GM13976 (cell line): ENCODE measurements around the gene NOL7.

ENCODE experiments used
- DNase-seq: peaks from one replicate; pipeline ENCODE4 v3.0.0; 2012; ENCODE audit warnings: low spot score
- in situ Hi-C: fragments of 300-500 bp; cut with MboI; formaldehyde crosslinking; loops from one replicate; pipeline ENCODE4 v1.12.0; 2022; ENCODE audit warnings: low sequenced_read_pairs, mixed read lengths, inconsistent platforms; ENCODE audit not compliant: unreplicated experiment
- TF ChIP-seq, protein P1 (sequence below): IDR thresholded peaks from 2 replicates; pipeline ENCODE4 v1.5.1; 2012; ENCODE audit warnings: borderline replicate concordance, mild to moderate bottlenecking; ENCODE audit not compliant: insufficient read depth; ENCODE audit errors: extremely low read depth, missing control alignments, control extremely low read depth

The NOL7 gene

DNA sequence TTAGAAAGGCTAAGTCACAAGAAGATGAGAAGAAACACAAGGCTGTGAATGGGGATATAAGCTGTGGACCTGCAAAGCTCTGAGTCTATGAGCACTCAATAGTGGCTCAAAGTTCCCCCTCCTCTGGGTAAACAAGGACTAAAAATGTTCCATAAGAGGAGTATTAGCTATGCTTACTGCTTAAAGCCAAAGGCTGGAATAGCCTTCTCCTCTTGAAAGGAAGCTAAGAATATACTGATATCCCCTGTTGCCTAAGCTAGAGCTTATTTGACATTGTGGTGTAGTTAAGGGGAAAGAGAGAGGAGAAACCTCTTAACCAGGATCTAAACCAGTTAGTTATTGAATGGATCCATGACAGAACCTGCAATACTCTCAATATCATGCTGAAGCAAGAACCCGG, 45.8 kb downstream of the NOL7 start:
- no peak for DNase-seq
- in situ Hi-C loops: no loop called here
- TF ChIP-seq, protein P1, sequence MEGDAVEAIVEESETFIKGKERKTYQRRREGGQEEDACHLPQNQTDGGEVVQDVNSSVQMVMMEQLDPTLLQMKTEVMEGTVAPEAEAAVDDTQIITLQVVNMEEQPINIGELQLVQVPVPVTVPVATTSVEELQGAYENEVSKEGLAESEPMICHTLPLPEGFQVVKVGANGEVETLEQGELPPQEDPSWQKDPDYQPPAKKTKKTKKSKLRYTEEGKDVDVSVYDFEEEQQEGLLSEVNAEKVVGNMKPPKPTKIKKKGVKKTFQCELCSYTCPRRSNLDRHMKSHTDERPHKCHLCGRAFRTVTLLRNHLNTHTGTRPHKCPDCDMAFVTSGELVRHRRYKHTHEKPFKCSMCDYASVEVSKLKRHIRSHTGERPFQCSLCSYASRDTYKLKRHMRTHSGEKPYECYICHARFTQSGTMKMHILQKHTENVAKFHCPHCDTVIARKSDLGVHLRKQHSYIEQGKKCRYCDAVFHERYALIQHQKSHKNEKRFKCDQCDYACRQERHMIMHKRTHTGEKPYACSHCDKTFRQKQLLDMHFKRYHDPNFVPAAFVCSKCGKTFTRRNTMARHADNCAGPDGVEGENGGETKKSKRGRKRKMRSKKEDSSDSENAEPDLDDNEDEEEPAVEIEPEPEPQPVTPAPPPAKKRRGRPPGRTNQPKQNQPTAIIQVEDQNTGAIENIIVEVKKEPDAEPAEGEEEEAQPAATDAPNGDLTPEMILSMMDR: no peak

DNA sequence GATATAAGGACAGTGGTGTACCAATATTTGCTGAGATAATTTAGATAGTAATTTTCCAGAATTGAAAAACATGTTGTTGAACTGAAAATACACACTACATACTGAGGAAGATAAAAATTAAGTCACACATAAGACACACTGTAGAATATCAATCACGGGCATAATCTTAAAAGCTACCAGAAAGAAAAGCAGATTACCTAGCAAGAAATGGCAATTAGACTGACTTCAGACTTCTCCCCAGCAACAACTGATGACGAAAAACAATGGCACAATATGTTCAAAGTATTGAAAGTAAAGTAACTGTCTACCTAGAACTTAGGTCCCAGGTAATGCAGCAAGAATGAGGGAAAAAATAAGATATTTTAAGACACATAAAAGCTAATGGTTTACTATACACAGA, 46.5 kb downstream of the NOL7 start:
- TF ChIP-seq, protein P1: no peak
- DNase-seq: no peak
- in situ Hi-C loops: no loop called here

DNA sequence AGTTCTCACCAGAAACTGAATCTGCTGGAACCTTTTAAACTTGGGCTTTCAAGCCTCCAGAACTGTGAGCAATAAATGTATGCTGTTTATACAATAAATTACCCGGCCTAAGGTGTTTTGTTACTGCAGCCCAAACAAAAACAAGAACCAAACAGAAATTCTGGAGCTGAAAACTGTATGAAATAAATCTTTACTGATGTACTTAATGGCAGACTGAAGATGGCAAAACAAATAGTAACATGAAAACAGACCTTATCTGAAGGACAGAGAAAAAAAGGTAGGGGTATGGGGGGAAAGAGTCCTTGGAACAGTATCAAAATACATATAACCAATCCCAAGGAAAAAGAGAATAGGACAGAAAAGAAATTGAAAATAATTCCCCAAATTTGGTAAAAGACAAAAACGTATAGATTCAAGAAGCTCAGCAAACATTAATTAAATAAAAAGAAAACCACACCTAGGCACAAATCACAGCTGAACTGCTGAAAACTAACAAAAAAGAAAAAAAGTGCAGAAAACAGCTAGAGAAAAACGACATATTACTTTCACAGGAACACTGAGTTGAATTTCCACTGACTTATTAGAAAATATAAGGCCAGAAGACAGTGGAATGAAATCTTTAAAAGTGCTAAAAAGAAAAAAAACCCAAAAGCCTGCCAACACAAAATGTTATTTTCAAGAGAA, 47.7 kb downstream of the NOL7 start:
- no peak for DNase-seq
- in situ Hi-C loops: no loop called here
- TF ChIP-seq, protein P1: no peak

DNA sequence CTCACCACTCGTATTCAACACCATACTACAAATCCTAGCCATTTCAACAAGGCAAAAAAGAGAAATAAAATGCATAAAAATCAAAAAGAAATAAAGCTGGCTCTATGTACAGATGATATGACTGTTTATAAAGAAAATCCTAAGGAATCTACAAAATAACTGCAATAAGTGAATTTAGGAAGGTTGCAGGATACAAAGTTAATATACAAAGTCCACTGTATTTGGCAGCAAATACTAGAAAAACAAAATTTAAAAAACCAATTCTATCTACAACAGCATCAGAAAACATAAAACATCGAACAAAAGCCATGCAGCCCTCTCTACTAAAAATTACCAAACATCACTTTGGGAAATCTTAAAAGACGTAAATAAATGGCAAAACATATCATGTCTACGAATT, 48.9 kb downstream of the NOL7 start:
- TF ChIP-seq, protein P1: no peak
- DNase-seq: no peak
- in situ Hi-C loops: no loop called here

DNA sequence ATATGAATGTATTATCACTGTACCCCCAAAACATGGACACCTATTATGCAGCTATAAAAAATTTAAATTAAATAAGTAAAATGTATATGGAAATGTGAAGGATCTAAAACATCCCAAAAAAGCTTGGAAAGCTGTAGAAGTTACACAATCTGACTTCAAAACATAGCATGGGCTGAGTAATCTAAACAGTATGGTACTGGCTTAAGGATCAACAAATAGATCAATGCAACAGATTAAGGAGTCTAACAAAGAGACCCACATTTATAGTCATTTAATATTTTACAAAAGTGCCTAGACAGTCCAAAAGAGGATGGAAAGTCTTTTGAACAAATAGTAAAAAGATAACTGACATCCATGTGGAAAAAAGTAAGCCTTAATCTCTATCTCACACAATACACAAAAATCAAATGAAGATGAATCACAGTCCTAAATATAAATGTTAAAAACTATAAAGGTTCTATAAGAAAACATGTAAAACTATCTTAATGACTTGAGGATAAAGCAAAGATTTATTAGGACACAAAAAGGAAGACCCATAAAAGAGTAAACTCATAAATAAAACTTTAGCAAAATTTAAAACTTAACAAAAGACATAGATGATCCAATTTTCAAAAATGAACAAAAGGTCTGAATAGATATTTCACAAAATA, 49.7 kb downstream of the NOL7 start:
- TF ChIP-seq, protein P1: no peak
- DNase-seq: no peak
- in situ Hi-C loops: no loop called here

DNA sequence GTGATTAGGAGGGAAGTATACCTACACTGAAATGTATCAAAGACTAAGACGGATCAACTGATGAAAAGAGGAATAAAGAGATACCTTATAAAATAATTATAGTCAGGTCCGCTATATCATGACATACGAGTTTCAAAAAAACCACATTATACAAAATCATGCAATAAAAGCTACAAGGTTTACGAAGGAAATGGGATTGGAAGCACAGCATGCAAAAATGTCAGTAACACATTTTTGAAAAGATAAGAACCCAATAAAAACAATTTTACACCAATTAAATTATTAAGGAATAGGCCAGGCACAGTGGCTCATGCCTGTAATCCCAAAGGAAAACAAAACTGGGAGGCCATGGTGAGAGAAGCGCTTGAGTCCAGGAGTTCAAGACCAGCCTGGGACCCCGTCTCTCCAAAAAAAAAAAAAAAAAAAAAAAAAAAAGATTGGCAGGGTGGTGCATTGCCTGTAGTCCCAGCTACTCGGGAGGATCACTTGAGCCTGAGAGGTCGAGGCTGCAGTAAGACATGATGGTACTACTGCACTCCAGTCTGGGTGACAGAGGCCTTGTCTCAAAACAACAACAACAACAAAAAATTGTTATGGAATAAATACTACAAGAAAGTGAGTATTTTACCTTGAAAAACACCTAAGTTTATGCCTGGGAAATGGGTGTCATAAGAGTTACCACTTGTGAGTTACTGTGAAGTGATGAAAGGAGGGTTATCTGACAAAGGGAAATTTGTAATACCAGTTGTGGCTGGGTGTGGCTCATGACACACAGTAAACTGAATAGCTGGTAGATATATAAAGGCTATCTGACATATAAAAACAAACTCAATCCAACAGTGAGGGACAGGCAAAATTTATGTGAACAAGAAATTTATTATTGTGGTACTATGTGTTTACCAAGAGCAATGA, 51.3 kb downstream of the NOL7 start:
- TF ChIP-seq, protein P1: no peak
- DNase-seq: no peak
- in situ Hi-C loops: no loop called here
